ENCODE data around the gene TBL1XR1. TPM values are rescaled to one million over a fixed set of nuclear protein-coding genes. Genes with fewer than 3 reads are reported as not detected.
"Not testable (repeated sequence)": the region's sequence is repeated elsewhere in the genome, so short reads cannot be mapped to it uniquely, and the experiment has no call there.

TBL1XR1 gene
- total RNA-seq, 4 donors from 2014 or later, result 56.0 to 90.8 (median 75.6) TPM

GRCh38 chr3:177005718-177006405 lies 191.4 kb downstream of the TBL1XR1 start:
- Histone ChIP-seq H3K4me3 (no peak overlapping the region), H3K4me1 (no peaks in the 10 kb centered on the region), H3K27me3 (no peaks in the 10 kb centered on the region), H3K27ac (no peak overlapping the region), H3K9me3 (peaks cover 11% of the 10 kb centered on the region), H3K36me3 (no peaks in the 10 kb centered on the region)
- no peak for TF ChIP-seq CTCF (IDR thresholded peaks at IDR 0.05)
- no peak for TF ChIP-seq EP300 (IDR thresholded peaks at IDR 0.05)
- no peak for TF ChIP-seq POLR2AphosphoS5 (IDR thresholded peaks at IDR 0.05)
- no peak for TF ChIP-seq POLR2A (IDR thresholded peaks at IDR 0.05)
- no peak for DNase-seq (ENCODE audit: low spot score in 2 of 2)

- DNase-seq (ENCODE audit: low spot score in 2 of 2); H3K4me1 ChIP-seq; H3K27me3 ChIP-seq; H3K4me3 ChIP-seq; H3K36me3 ChIP-seq; H3K9me3 ChIP-seq; H3K27ac ChIP-seq: not testable (repeated sequence)
- 96% methylated on average over 2 of the region's 2 CpGs for WGBS
Observed at GRCh38 chr3:177000159-177000558, 197.1 kb downstream of the TBL1XR1 start.

- Histone ChIP-seq H3K27me3 (no peaks in the 10 kb centered on the region), H3K9me3 (no peaks in the 10 kb centered on the region), H3K36me3 (no peaks in the 10 kb centered on the region), H3K4me1 (no peaks in the 10 kb centered on the region), H3K27ac (no peak overlapping the region), H3K4me3 (no peak overlapping the region)
- DNase-seq (ENCODE audit: low spot score in 2 of 2), result no peak
- TF ChIP-seq EP300 (IDR thresholded peaks at IDR 0.05) (no peak), POLR2A (IDR thresholded peaks at IDR 0.05) (no peak), CTCF (IDR thresholded peaks at IDR 0.05) (no peak), POLR2AphosphoS5 (IDR thresholded peaks at IDR 0.05) (no peak)
- 85% methylated on average over 2 of the region's 2 CpGs for WGBS
Observed at GRCh38 chr3:176995946-176996345, 201.3 kb downstream of the TBL1XR1 start.

- H3K36me3 ChIP-seq, result no peaks in the 10 kb centered on the region
- no peaks in the 10 kb centered on the region for H3K9me3 ChIP-seq
- 91% methylated on average over 4 of the region's 4 CpGs for WGBS
- TF ChIP-seq CTCF (IDR thresholded peaks at IDR 0.05), result no peak
- TF ChIP-seq EP300 (IDR thresholded peaks at IDR 0.05), result no peak
- H3K4me3 ChIP-seq, result no peak overlapping the region
- no peaks in the 10 kb centered on the region for H3K27me3 ChIP-seq
- no peak for DNase-seq (ENCODE audit: low spot score in 2 of 2)
- H3K4me1 ChIP-seq, result no peaks in the 10 kb centered on the region
- H3K27ac ChIP-seq, result no peak overlapping the region
Observed at GRCh38 chr3:176994891-176995781, 202.1 kb downstream of the TBL1XR1 start.

- DNase-seq (ENCODE audit: low spot score in 2 of 2), result no peak
- TF ChIP-seq POLR2AphosphoS5 (IDR thresholded peaks at IDR 0.05) (no peak), POLR2A (IDR thresholded peaks at IDR 0.05) (no peak), CTCF (IDR thresholded peaks at IDR 0.05) (no peak), EP300 (IDR thresholded peaks at IDR 0.05) (no peak)
Observed at GRCh38 chr3:176994393-176994792, 202.9 kb downstream of the TBL1XR1 start.

More at GRCh38 chr3:176994393-176994792, 202.9 kb downstream of the TBL1XR1 start:
- Histone ChIP-seq H3K36me3 (no peaks in the 10 kb centered on the region), H3K4me1 (no peaks in the 10 kb centered on the region), H3K4me3 (no peak overlapping the region), H3K27ac (no peak overlapping the region), H3K27me3 (no peaks in the 10 kb centered on the region), H3K9me3 (no peaks in the 10 kb centered on the region)
- WGBS, result 87% methylated on average over 1 of the region's 1 CpG
